ENCODE results near the gene SNX20.

SNX20 gene

GRCh38 chr16:50653633-50654519 lies 27.2 kb downstream of the SNX20 start:
- DNase-seq, result no peak

GRCh38 chr16:50652836-50653425 lies 28.2 kb downstream of the SNX20 start:
- no peak for DNase-seq

GRCh38 chr16:50651835-50652438 lies 29.2 kb downstream of the SNX20 start:
- no peak for DNase-seq

DNA sequence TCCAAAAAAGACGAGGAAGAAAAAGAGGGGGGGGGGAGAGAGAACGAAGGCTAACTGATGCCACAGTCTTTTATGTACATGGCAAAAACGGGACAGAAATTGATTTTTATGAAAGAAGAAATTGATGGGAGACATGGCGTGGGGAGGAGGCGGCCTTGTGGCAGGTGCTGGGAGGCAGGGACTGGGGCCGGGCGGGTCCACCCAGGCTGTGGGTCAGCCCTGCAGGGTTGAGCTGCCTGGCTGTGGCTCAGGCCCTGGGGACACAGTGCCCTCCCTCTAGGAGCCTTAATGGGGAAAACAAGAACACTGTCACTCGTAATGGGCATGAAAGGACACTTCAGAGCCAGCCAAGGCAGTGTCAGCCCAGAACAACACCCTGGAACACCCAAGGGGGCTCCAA lies 34.8 kb downstream of the SNX20 start:
- no peak for DNase-seq

DNA sequence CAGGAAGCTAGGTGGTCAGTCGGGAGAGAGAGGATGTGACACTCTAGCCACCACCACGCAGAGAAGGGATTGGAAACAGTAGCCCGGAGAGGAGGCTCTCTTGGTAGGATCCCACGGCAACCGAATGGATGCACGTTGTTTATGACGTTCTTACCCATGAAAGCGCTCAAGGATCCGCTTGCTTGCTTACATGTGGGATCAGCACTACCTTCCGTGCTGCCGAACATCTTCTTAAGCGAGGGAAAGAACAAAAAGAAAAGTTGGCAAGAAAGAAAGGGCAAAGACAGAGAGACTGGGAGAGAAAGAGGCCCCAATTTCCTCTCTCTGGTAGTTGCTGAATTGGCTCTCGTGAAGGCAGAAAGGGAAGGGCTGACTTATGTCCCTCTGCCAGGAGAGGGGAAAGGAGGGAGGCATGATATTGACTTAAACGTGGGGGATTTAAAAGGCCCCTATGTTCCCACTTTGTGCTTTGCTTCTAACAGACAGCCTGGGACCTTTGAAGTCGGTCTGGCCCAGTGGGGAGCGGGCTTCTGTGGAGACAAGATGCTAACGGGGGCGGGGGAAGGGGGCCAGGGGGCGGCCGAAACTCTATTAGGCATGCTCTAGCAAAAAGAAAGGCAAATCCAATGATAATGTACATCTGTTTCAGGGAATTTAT lies 35.4 kb downstream of the SNX20 start:
- no peak for DNase-seq

DNA sequence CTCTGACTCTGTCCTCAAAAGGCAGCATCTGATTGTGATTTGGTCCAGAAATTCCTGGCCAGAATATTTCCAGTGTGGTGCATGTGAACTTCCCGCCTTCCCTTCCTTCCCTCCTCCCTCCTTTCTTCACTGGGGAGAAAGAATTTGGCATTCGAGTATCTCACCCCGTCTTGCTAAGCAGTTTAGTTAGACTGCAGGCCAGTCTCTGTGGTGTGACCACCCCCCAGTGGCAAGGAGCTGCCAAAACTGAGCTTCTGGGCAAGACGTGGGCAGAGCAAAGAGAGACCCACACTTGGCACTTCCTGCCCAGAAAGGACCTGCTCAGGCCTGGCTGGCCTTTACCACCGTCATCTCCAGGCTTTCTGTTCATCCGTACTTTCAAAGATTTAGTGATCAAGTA lies 36.4 kb downstream of the SNX20 start:
- DNase-seq, result no peak

DNA sequence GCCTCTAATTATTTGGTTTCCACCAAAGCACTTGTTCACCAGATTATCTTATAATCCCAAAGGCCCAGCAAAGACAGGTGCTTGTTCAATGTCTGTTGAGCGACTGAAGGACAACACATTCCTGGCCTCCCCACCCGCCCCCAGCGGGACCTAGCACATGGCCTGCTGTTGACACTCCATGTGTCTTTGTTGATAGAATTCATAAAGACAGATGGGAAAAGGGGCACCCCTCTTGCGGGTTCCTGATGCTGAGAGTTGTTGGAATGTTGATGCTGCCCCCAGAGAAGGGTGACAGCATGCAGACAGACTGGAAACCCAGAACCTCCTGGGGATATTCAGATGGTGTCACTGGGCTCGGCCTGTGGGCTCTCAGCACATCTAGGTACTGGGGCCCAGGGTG lies 36.9 kb downstream of the SNX20 start:
- no peak for DNase-seq

- DNase-seq, result no peak
These were observed 37.9 kb downstream of the SNX20 start for GRCh38 chr16:50643192-50643591.

DNA sequence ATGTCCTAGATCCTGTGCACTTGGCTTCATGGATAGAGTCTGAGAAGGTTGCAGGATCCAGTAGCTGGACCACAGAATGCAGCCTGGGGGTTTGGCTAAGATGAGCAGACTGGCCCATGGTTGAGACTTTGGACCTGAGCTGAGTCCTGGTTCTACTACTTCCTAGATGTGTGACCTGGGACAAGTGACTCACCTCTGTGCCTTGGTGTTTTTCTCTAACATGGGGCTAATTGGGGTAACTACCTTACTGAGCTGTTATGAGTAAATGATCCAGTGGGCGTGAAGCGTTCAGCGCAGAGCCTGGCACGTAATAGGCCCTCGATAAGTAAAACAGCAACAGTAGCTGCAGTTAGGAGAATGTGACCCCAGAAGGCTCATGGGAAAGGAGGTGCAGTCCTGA lies 38.8 kb downstream of the SNX20 start:
- DNase-seq, result no peak

DNA sequence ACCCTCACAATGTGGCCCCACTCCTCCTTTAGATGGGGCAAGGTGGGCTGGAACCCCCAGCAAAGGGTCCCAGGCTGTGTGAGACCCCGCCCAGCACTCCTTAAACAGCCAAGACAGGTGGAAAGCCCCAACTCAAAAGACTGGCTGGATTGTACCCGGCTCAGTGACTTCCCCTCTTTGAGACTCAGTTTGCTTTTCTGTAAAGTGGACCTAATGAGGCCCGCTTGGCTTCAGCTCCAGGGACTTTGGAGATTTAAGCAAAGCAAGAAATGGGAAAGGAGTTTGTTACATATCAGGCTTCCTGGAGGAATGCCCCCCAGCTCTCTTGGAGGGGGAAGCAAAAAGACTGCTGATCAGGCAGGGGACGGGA lies 39.3 kb downstream of the SNX20 start:
- no peak for DNase-seq

DNA sequence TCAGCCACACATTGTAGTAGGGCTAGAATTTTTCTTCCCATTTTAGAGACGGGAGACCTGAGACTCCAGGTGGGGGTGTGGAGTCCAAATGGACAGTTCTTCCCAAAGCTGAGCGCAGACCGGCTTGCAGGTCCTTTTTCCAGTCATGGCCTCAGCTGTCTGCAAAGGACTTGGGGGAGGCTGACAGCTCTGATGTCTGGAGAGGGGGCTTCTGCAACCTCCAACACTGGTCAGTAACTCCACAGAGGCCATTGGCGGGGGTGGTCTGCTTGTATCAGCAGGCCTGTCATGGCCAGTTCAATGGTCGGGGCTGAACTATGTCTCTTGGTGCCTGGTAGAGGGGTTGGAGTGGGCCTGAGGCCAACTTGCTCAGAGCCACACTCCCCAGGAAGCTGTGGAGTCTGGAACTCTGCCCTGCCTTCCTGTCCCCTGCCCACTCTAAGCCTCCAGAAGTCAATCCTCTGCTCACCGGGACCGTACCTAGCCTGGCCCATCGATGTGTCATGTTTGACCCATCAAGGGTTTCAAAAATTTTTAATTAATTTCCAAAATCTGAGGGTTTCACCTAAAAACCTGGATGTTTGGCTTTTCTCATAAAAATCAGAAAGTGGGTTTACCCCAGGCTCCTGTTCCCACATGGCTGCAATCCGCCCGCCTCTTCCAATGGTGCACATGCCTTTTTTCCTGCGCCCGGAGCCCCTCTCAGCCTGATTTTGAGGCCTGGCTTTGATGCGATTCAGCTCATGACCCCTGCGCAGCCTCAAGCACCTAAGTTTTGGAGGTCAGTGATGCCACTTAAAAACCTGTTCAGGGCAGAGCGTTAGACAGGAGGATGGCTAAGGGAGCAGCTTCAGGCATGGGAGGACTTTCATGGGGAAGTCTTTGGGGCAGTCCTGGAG lies 39.9 kb downstream of the SNX20 start:
- DNase-seq, result no peak

GRCh38 chr16:50640391-50640790 lies 40.7 kb downstream of the SNX20 start:
- no peak for DNase-seq

DNA sequence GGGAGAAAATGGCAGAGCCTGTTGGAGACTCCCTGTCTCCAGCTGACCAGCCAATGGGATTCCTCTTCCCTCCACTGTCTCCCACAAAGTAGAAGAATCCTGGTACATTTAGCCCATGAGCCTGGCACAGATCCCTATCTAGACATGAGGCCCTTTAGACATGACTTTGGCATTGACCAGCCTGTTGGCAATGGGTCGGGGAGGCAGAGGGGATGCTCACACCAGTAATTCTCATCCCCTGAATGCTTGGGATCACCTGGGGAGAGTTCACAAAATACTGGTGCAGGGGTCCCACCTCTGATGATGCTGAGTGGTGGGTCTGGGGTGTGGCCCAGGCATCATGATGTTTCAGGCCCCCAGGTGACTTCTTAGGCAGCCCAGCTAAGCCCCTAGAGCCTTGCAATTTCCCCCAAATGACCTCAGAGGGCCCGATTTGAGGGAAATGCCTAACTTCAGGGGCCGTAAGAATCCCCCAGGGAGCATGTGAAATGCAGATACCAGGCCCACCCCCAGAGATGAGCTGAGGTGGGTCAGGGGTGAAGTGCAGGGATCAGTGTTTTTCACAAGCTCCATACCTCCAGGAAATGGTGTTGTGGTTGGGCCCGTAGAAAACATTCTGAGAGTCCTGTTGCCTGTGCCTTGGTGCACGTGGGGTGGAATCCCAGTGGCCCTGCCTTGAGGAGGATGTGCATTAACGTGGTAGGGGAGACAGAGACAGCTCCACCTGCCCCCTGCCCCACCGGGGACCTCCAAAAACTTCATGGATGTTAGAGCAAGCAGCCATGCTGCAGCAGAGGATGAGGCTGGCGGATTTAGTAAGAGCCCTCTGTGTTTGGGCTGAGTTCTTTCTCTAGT lies 42.1 kb downstream of the SNX20 start:
- DNase-seq, result no peak

GRCh38 chr16:50637716-50638602 lies 43.2 kb downstream of the SNX20 start:
- DNase-seq, result no peak

DNA sequence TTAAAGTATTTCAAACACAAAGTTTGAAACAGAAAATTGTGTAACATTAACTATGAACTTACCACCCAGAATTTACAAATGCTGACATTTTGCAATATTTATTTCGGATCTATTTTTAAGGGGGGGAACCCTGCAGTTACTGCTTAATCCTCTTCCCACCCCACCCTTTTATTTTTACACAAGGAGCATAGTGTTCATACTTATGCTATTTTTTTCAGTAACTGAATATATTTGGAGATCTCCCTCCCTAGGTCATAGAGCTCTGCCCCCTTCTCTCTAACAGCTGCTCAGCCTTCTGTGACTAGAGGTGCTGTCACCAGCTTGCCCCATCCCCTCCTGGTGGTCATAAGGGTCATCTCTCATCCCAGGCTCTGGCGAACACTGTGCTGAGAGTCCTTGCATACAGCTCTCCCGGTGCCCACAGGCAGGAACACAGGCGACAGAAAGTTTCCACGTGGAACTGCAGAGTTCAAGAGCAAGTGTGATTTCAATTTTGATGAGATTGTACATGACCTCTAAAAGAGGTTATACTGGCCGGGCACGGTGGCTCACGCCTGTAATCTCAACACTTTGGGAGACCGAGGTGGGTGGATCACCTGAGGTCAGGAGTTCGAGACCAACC lies 44.2 kb downstream of the SNX20 start:
- DNase-seq, result no peak

DNA sequence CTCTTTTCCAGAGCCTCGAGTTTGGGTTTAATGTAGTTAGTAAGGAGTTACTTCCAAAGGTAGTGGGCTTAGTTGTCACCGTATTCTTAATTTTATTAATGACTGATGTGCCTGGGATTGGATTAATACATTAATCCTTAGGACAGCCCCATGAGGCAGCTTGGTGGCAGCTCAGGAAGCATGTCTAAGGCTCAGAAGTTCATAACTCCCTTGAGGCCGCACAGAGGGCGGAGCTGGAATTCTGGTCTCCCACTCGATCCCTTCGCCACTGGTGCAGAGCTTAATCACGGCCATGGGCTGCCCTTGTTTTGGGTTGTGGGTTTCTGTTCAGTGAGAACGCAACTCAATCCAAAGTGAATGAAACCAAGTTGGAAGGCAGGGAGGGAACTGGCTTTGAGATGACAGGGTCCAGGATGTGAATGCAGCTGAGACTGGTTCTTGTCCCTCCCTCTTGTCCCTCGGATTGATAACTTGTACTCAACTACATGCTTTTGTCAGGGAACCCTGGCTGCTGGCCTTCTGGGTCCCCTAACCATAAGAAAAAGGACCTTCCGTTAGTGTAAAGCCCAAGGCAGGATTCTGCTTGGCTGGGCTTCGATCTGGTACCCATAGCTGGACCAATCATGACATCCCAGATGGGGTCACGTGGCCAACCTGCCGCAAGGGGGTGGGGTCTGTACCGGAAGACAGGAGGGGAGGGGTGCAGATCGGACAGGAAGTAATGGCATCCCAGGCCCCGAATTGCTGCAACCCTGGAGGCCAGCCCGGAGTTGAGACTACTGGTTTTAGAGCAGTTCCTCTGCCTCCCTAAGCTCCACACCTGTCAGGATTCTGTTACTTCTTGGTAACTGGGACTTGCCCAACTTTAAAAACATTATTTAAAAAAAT lies 45.4 kb downstream of the SNX20 start:
- no peak for DNase-seq

DNA sequence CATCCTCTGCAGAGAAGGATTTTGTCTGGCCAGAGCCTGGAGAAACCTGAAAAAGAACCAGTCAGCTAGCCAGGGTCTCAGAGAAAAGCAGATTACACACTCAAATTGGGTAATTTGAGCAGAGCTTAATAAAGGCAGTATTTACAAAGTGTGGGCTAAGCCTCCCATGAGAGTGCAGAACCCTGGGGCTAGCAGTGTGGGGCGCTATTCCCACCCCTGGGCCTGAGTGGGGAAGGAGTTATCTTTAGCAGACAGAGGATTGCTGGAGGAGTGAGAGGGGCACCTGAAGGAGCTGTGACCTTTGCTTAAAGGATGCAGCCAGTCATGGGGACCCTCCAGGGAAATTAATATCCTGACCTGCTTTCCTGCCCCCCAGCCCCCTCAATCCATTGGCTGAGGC lies 46.2 kb downstream of the SNX20 start:
- no peak for DNase-seq

GRCh38 chr16:50634090-50634489 lies 47.0 kb downstream of the SNX20 start:
- DNase-seq, result no peak
